K562 (cell line): ENCODE data around the gene HHLA2. TPM values are rescaled to one million over a fixed set of nuclear protein-coding genes. Genes with fewer than 3 reads are reported as not detected.

Experiments used
- ATAC-seq: fragments of 200-7000 bp; cut with Tn5 transposase; 3 replicates; pipeline ENCODE4 v1.9.1; 2020; ENCODE audit warnings: moderate library complexity
- BruUV-seq: library from RNA; stranded (reverse); fragments of 400-500 nt; replicated peaks from 2 replicates; lab custom pipeline; 2021; lab: Mats Ljungman, UMichigan
- CTCF ChIA-PET: fragments of 300-600 bp; formaldehyde crosslinking; extraction: SDS; loops from one replicate; lab custom pipeline; 2021; ENCODE audit warnings: low intra/inter-chr PET ratio; lab: Yijun Ruan, JAX
- POLR2A ChIA-PET: fragments of 300-600, 350-650 bp; sonication (Branson Sonifier 250); formaldehyde crosslinking; extraction: SDS; loops from one replicate; lab custom pipeline; 2021; ENCODE audit warnings: antibody characterized with exemption, inconsistent platforms; lab: Yijun Ruan, JAX
- DNase-seq, 4 experiments: peaks; one replicate each; pipeline versions ENCODE4 v3.0.0 to v3.0.0-alpha.2; 2011 to 2018; ENCODE audit warnings: low spot score in 3 of 4, mixed read lengths in 3 of 4; ENCODE audit errors: extremely low read depth in 1 of 4
- FAIRE-seq: peaks from 2 replicates; lab custom pipeline; 2011; peaks lifted over from hg19 to GRCh38; lab: Jason Lieb, UNC
- H2AFZ ChIP-seq: 2 replicates; pipeline ENCODE4 v1.6.0; 2011; ENCODE audit warnings: low read depth, low read length, control low read depth, inconsistent platforms
- H3K27ac ChIP-seq: fragments of 200-600 bp; 3 replicates; pipeline ENCODE4 v1.8.0; 2011; ENCODE audit warnings: low read depth, mild to moderate bottlenecking, control low read depth, inconsistent platforms, low read length, moderate library complexity, mixed read lengths; ENCODE audit errors: extremely low read depth
- H3K27me3 ChIP-seq, 2 experiments: fragments of 300-600 bp in 1 of 2; 2 replicates in 1 of 2; 3 replicates in 1 of 2; pipeline versions ENCODE4 v1.6.0 to v1.8.0; 2011; ENCODE audit warnings: inconsistent platforms in 2 of 2, low read length in 2 of 2, mild to moderate bottlenecking in 1 of 2, mixed read lengths in 1 of 2, moderate library complexity in 1 of 2; ENCODE audit not compliant: control insufficient read depth in 2 of 2, insufficient read depth in 2 of 2
- H3K36me3 ChIP-seq: fragments of 300-600 bp; 3 replicates; pipeline ENCODE4 v1.8.0; 2011; ENCODE audit warnings: mild to moderate bottlenecking, low read length, inconsistent platforms; ENCODE audit not compliant: control insufficient read depth, insufficient read depth
- H3K4me1 ChIP-seq, 2 experiments: fragments of 200-600 bp in 1 of 2; replicated peaks in 1 of 2; 2 replicates in 1 of 2; 3 replicates in 1 of 2; pipeline versions ENCODE4 v1.5.1 to v1.8.0; 2011; ENCODE audit warnings: inconsistent platforms in 2 of 2, low read length in 2 of 2, mild to moderate bottlenecking in 1 of 2, mixed read lengths in 1 of 2, moderate library complexity in 1 of 2; ENCODE audit not compliant: control insufficient read depth in 2 of 2, insufficient read depth in 2 of 2
- H3K4me2 ChIP-seq: 2 replicates; pipeline ENCODE4 v1.6.1; 2011; ENCODE audit warnings: low read length, control low read depth, inconsistent platforms, mixed read lengths; ENCODE audit not compliant: insufficient read depth
- H3K4me3 ChIP-seq: fragments of 200-600 bp; sonication (generic), shearing (Covaris generic); 2 replicates; pipeline ENCODE4 v1.5.1; 2016; ENCODE audit warnings: control low read depth, inconsistent platforms
- H3K79me2 ChIP-seq: fragments of 200-600 bp; 3 replicates; pipeline ENCODE4 v1.8.0; 2011; ENCODE audit warnings: low read length, inconsistent platforms; ENCODE audit not compliant: control insufficient read depth, insufficient read depth
- H3K9ac ChIP-seq, 2 experiments: 2 replicates each; pipeline versions ENCODE4 v1.6.0 to v1.6.1; 2011; ENCODE audit warnings: low read depth in 2 of 2, low read length in 2 of 2, control low read depth in 1 of 2, inconsistent platforms in 1 of 2, mild to moderate bottlenecking in 1 of 2, mixed read lengths in 1 of 2; ENCODE audit not compliant: insufficient read depth in 1 of 2
- H3K9me1 ChIP-seq: one replicate; pipeline ENCODE4 v1.6.0; 2011; ENCODE audit warnings: inconsistent platforms, mild to moderate bottlenecking, low read length, moderate library complexity; ENCODE audit not compliant: control insufficient read depth, insufficient read depth
- H3K9me3 ChIP-seq: replicated peaks from 2 replicates; pipeline ENCODE4 v1.5.1; 2011; ENCODE audit warnings: low read depth, low read length, inconsistent platforms; ENCODE audit not compliant: control insufficient read depth, insufficient read depth
- H4K20me1 ChIP-seq: replicated peaks from 2 replicates; pipeline ENCODE4 v1.6.1; 2011; ENCODE audit warnings: low read length, inconsistent platforms, mixed read lengths; ENCODE audit not compliant: control insufficient read depth, insufficient read depth
- CCAR2 ChIP-seq: fragments of 200-400 bp; formaldehyde crosslinking; IDR thresholded peaks from 2 replicates; pipeline ENCODE4 v1.6.1; 2017; ENCODE audit warnings: mild to moderate bottlenecking, low read depth, low read length
- FOXA3 ChIP-seq, 2 experiments: fragments of 450-650 bp in 1 of 2; sonication (generic) in 1 of 2; formaldehyde crosslinking; IDR thresholded peaks in 1 of 2; conservative IDR thresholded peaks in 1 of 2; 2 replicates each; pipeline versions ENCODE4 v1.4.0 to v1.8.0; 2020 to 2022; ENCODE audit warnings: mild to moderate bottlenecking in 2 of 2, missing genetic modification reagents in 1 of 2
- MNT ChIP-seq, 2 experiments: fragments of 450-650 bp; conservative IDR thresholded peaks; 2 replicates each; pipeline ENCODE4 v1.6.1; 2017; ENCODE audit warnings: mild to moderate bottlenecking in 2 of 2, moderate library complexity in 2 of 2
- NCOA2 ChIP-seq, 2 experiments: fragments of 450-650 bp; IDR thresholded peaks; 2 replicates each; pipeline ENCODE4 v1.6.1; 2018; ENCODE audit warnings: mild to moderate bottlenecking in 2 of 2, moderate library complexity in 1 of 2; ENCODE audit not compliant: partially characterized antibody in 2 of 2
- RAD21 ChIP-seq, 2 experiments: fragments of 250-450 bp in 1 of 2; fragments of 450-650 bp in 1 of 2; sonication (Bioruptor Pico) in 1 of 2; formaldehyde crosslinking in 1 of 2; IDR thresholded peaks in 1 of 2; conservative IDR thresholded peaks in 1 of 2; 2 replicates each; pipeline versions ENCODE4 v1.4.0 to v1.8.0; 2020 to 2022; ENCODE audit warnings: mild to moderate bottlenecking in 2 of 2, moderate library complexity in 1 of 2
- RAD51 ChIP-seq: fragments of 450-650 bp; IDR thresholded peaks from 2 replicates; pipeline ENCODE4 v1.7.1; 2016; ENCODE audit warnings: low read depth, mild to moderate bottlenecking, borderline replicate concordance
- REST ChIP-seq, 2 experiments: fragments of 450-650 bp; formaldehyde crosslinking in 1 of 2; IDR thresholded peaks; 2 replicates each; pipeline versions ENCODE4 v1.4.0 to v1.6.1; 2014 to 2020; ENCODE audit warnings: mild to moderate bottlenecking in 2 of 2, borderline replicate concordance in 1 of 2, low read depth in 1 of 2
- RNF2 ChIP-seq: sonication (generic); IDR thresholded peaks from 2 replicates; pipeline ENCODE4 v1.6.1; 2016
- SMARCA5 ChIP-seq: fragments of 450-650 bp; IDR thresholded peaks from 2 replicates; pipeline ENCODE4 v1.6.1; 2016
- SNIP1 ChIP-seq: fragments of 450-650 bp; IDR thresholded peaks from 2 replicates; pipeline ENCODE4 v1.7.1; 2017; ENCODE audit warnings: low read depth, mild to moderate bottlenecking
- SRSF7 ChIP-seq: fragments of 200-400 bp; formaldehyde crosslinking; optimal IDR thresholded peaks from 2 replicates; pipeline ENCODE3; 2017; ENCODE audit warnings: mild to moderate bottlenecking, low read depth, low read length
- ZNF232 ChIP-seq: sonication (generic); formaldehyde crosslinking; IDR thresholded peaks from 2 replicates; pipeline ENCODE4 v1.8.0; 2022; ENCODE audit warnings: mild to moderate bottlenecking, missing genetic modification reagents
- WGBS: fragments of 100-300 bp; shearing (Covaris generic); methylation state at CpG from one replicate; pipeline ENCODE4 v1.1.6; 2016; ENCODE audit warnings: low coverage, mixed read lengths; ENCODE audit not compliant: insufficient coverage; ENCODE audit errors: missing lambda C conversion rate; 5-methylcytosine and 5-hydroxymethylcytosine counted together
- in situ Hi-C: fragments of 300-500 bp; cut with MboI; formaldehyde crosslinking; loops from 4 replicates; pipeline ENCODE4 v1.15.0; 2018; ENCODE audit warnings: inconsistent platforms, mixed read lengths
- intact Hi-C: fragments of 100-400 bp; cut with micrococcal nuclease; formaldehyde crosslinking; loops from 2 replicates; pipeline ENCODE4 v1.14.2; 2022
- polyA plus RNA-seq, 8 experiments: library from polyadenylated mRNA; depleted of rRNA in 4 of 8; stranded (reverse) in 5 of 8; unstranded in 3 of 8; fragments of >200 nt; fragmentation: Nextera tagmentation in 2 of 8; fragmentation: Illumina TruSeq in 1 of 8; extraction: Ambion mirVana in 2 of 8; extraction: Trizol in 1 of 8; gene quantifications; 2 replicates each; pipeline versions ENCODE4 v1.2.1 to v1.2.3, GENCODE V29; 2011 to 2014; ENCODE audit warnings: inconsistent platforms in 1 of 8, missing spikeins in 1 of 8
- total RNA-seq, 7 experiments: library from RNA; depleted of rRNA in 6 of 7; stranded (reverse); fragments of >200 nt in 6 of 7; fragmentation: Illumina TruSeq in 2 of 7; extraction: Trizol in 2 of 7; gene quantifications; 2 replicates each; pipeline versions ENCODE4 v1.2.1 to v1.2.3, GENCODE V29; 2011 to 2021; ENCODE audit warnings: low replicate concordance in 1 of 7

Gene HHLA2
- total and polyA plus RNA-seq, 9 of the 15 experiments (the other 6 are each of a cell fraction or from before 2014, with no cell fraction given), result 0.04 TPM; not detected in 7

GRCh38 chr3:108406661-108407206 lies 110.4 kb downstream of the HHLA2 start:
- ATAC-seq (peak; percentile 96), DNase-seq (peak; percentile 36 to 60 (median 48)), FAIRE-seq (peak; percentile 75)
- 13% methylated on average over 7 of the region's 7 CpGs for WGBS
- in situ Hi-C loops, result loop anchor here (10.0 kb wide), 1 partner anchor 252 kb away; no protein-coding TSS in a partner anchor
- H3K36me3 ChIP-seq, result no peaks in the 10 kb centered on the region
- no peak overlapping the region for H3K4me3 ChIP-seq
- H3K27me3 ChIP-seq, result no peaks in the 10 kb centered on the region; a peak in 1 of 5 replicates
- no peaks in the 10 kb centered on the region for H3K9me3 ChIP-seq
- H2AFZ ChIP-seq, result no peak overlapping the region
- intact Hi-C loops, result loop anchor here (1.0 to 10.0 kb wide), 2 partner anchors 253 to 472 kb away; no protein-coding TSS in a partner anchor
- ChIA-PET POLR2A (no interaction called here), CTCF (interaction anchor here (0.5 kb wide), 1 partner anchor 747 kb away, joined by 6 read pairs; no protein-coding TSS in a partner anchor)
- no TSS peak for BruUV-seq
- H3K9me1 ChIP-seq, result no peaks in the 10 kb centered on the region
- H3K79me2 ChIP-seq, result no peaks in the 10 kb centered on the region
- no peak overlapping the region for H3K9ac ChIP-seq
- no peaks in the 10 kb centered on the region for H3K4me1 ChIP-seq
- no peak overlapping the region for H3K27ac ChIP-seq
- no peak overlapping the region for H3K4me2 ChIP-seq
- no peaks in the 10 kb centered on the region for H4K20me1 ChIP-seq
- no peak for TF ChIP-seq SRSF7
- peak; percentile 72 for TF ChIP-seq REST (IDR thresholded peaks at IDR 0.05; ENCODE audit: borderline replicate concordance)
- TF ChIP-seq REST (CRISPR knock-in tag; IDR thresholded peaks at IDR 0.05; ENCODE audit: low read depth), result no peak
- TF ChIP-seq NCOA2 (IDR thresholded peaks at IDR 0.05; ENCODE audit: partially characterized antibody in 2 of 2), result no peak
- peak in 1 of 2 experiments; percentile 35; a peak in 1 of 4 replicates for TF ChIP-seq FOXA3 (CRISPR knock-in tag; conservative IDR thresholded peaks at IDR 0.05 in 1 of 2, IDR thresholded peaks at IDR 0.05 in 1 of 2)
- no peak for TF ChIP-seq SNIP1
- peak; percentile 56; the same call in 1 of the 2 replicates for TF ChIP-seq RAD51
- no peak for TF ChIP-seq RNF2
- TF ChIP-seq ZNF232 (CRISPR knock-in tag), result no peak
- TF ChIP-seq MNT (conservative IDR thresholded peaks at IDR 0.05), result 0 out of 4 replicates have a peak, but pooled peaks of 1 of the 2 experiments have one; percentile 19
- TF ChIP-seq SMARCA5, result no peak
- TF ChIP-seq CCAR2, result no peak
- TF ChIP-seq RAD21 (CRISPR knock-in tag; conservative IDR thresholded peaks at IDR 0.05 in 1 of 2, IDR thresholded peaks at IDR 0.05 in 1 of 2), result peak; percentile 78 to 84
